ENCODE data around the gene MRPL36. TPM values are rescaled to one million over a fixed set of nuclear protein-coding genes. Genes with fewer than 3 reads are reported as not detected.

The MRPL36 gene
- total RNA-seq, 4 donors from 2014 or later = 26.7 to 37.4 (median 32.7) TPM

GRCh38 chr5:1833264-1834021, 33.8 kb upstream of the MRPL36 start:
- DNase-seq = no peak
- Histone ChIP-seq H3K4me3 (no peak overlapping the region), H3K9me3 (no peaks in the 10 kb centered on the region), H3K4me1 (no peaks in the 10 kb centered on the region), H3K27me3 (peaks cover 32% of the 10 kb centered on the region), H3K36me3 (no peaks in the 10 kb centered on the region), H3K27ac (no peak overlapping the region)
- intact Hi-C loops (cut with DNase I; ENCODE audit: low total_unique reads) = no loop called here
- TF ChIP-seq POLR2A (IDR thresholded peaks at IDR 0.05) (no peak), POLR2AphosphoS5 (IDR thresholded peaks at IDR 0.05) (no peak), EP300 (IDR thresholded peaks at IDR 0.05; ENCODE audit: low read depth) (no peak), CTCF (IDR thresholded peaks at IDR 0.05) (no peak)
- in situ Hi-C loops (cut with MboI; ENCODE audit: low pct_ligation_motif_present in 1 of 4, low pct_unique_long_range_greater_than_20kb in 1 of 4, low sequenced_read_pairs in 3 of 4) = no loop called here
- 85% methylated on average over 16 of the region's 16 CpGs; no CpG with 5 or more reads in 1 of the 2 donors for WGBS, 2 donors (ENCODE audit: low coverage in 1 of 2)

- intact Hi-C loops (cut with DNase I; ENCODE audit: low total_unique reads) = no loop called here
- Histone ChIP-seq H3K27ac (no peak overlapping the region), H3K4me1 (no peaks in the 10 kb centered on the region), H3K36me3 (no peaks in the 10 kb centered on the region), H3K27me3 (peaks cover 27% of the 10 kb centered on the region), H3K4me3 (no peak overlapping the region), H3K9me3 (no peaks in the 10 kb centered on the region)
- no peak for TF ChIP-seq POLR2A (IDR thresholded peaks at IDR 0.05)
- no peak for TF ChIP-seq EP300 (IDR thresholded peaks at IDR 0.05; ENCODE audit: low read depth)
- TF ChIP-seq CTCF (IDR thresholded peaks at IDR 0.05) = no peak
- no peak for TF ChIP-seq POLR2AphosphoS5 (IDR thresholded peaks at IDR 0.05)
- in situ Hi-C loops (cut with MboI; ENCODE audit: low pct_ligation_motif_present in 1 of 4, low pct_unique_long_range_greater_than_20kb in 1 of 4, low sequenced_read_pairs in 3 of 4) = no loop called here
- no peak for DNase-seq
- WGBS, 2 donors (ENCODE audit: low coverage in 1 of 2) = 76 to 80% methylated on average over 2 to 28 of the region's 28 CpGs
Observed at GRCh38 chr5:1832511-1833250, 33.0 kb upstream of the MRPL36 start.

GRCh38 chr5:1831677-1832313, 32.2 kb upstream of the MRPL36 start:
- DNase-seq = no peak
- in situ Hi-C loops (cut with MboI; ENCODE audit: low pct_ligation_motif_present in 1 of 4, low pct_unique_long_range_greater_than_20kb in 1 of 4, low sequenced_read_pairs in 3 of 4) = no loop called here

GRCh38 chr5:1831257-1831656, 31.6 kb upstream of the MRPL36 start:
- Histone ChIP-seq H3K4me3 (no peak overlapping the region), H3K36me3 (no peaks in the 10 kb centered on the region), H3K4me1 (no peaks in the 10 kb centered on the region), H3K27ac (no peak overlapping the region), H3K27me3 (peaks cover 15% of the 10 kb centered on the region), H3K9me3 (no peaks in the 10 kb centered on the region)
- TF ChIP-seq POLR2AphosphoS5 (IDR thresholded peaks at IDR 0.05) = no peak
- no peak for TF ChIP-seq EP300 (IDR thresholded peaks at IDR 0.05; ENCODE audit: low read depth)
- TF ChIP-seq CTCF (IDR thresholded peaks at IDR 0.05) = no peak
- no peak for TF ChIP-seq POLR2A (IDR thresholded peaks at IDR 0.05)
- intact Hi-C loops (cut with DNase I; ENCODE audit: low total_unique reads) (no loop called here), in situ Hi-C loops (cut with MboI; ENCODE audit: low pct_ligation_motif_present in 1 of 4, low pct_unique_long_range_greater_than_20kb in 1 of 4, low sequenced_read_pairs in 3 of 4) (no loop called here)
- 87 to 93% methylated on average over 2 to 11 of the region's 11 CpGs for WGBS, 2 donors (ENCODE audit: low coverage in 1 of 2)
- no peak for DNase-seq

More at GRCh38 chr5:1831677-1832313, 32.2 kb upstream of the MRPL36 start:
- Histone ChIP-seq H3K36me3 (no peaks in the 10 kb centered on the region), H3K4me3 (no peak overlapping the region), H3K27me3 (peaks cover 20% of the 10 kb centered on the region), H3K27ac (no peak overlapping the region), H3K9me3 (no peaks in the 10 kb centered on the region), H3K4me1 (no peaks in the 10 kb centered on the region)
- intact Hi-C loops (cut with DNase I; ENCODE audit: low total_unique reads) = no loop called here
- WGBS, 2 donors (ENCODE audit: low coverage in 1 of 2) = 41 to 51% methylated on average over 4 to 13 of the region's 14 CpGs
- no peak for TF ChIP-seq EP300 (IDR thresholded peaks at IDR 0.05; ENCODE audit: low read depth)
